ENCODE data around the gene COX17.

Gene COX17

GRCh38 chr3:119620899-119621298 is 56.3 kb downstream of the COX17 start:
- no peak for DNase-seq (ENCODE audit: low read depth)

Measured in stimulated activated CD8-positive, alpha-beta memory T cell treated with anti-CD3 and anti-CD28 coated beads, Interleukin-15, amount 100 ng/mL, for 24 hours (primary cell).